Esophagus squamous epithelium (tissue), 4 donors: ENCODE data around the gene LIN7A.

ENCODE experiments used
- POLR2A ChIP-seq, 4 donors: fragments of 450-650 bp; IDR thresholded peaks; one replicate each; pipeline ENCODE4 v1.6.1; 2017; ENCODE audit warnings: antibody characterized with exemption in 4 of 4, mild to moderate bottlenecking in 4 of 4, moderate library complexity in 3 of 4
- TF ChIP-seq, protein P1 (sequence below), 6 experiments: fragments of 450-650 bp in 4 of 6; fragments of 200-600 bp in 2 of 6; sonication (generic) in 2 of 6; IDR thresholded peaks; one replicate each; pipeline ENCODE4 v1.5.1; 2016 to 2019; ENCODE audit warnings: antibody characterized with exemption in 6 of 6, mild to moderate bottlenecking in 4 of 6, moderate library complexity in 4 of 6

DNA sequence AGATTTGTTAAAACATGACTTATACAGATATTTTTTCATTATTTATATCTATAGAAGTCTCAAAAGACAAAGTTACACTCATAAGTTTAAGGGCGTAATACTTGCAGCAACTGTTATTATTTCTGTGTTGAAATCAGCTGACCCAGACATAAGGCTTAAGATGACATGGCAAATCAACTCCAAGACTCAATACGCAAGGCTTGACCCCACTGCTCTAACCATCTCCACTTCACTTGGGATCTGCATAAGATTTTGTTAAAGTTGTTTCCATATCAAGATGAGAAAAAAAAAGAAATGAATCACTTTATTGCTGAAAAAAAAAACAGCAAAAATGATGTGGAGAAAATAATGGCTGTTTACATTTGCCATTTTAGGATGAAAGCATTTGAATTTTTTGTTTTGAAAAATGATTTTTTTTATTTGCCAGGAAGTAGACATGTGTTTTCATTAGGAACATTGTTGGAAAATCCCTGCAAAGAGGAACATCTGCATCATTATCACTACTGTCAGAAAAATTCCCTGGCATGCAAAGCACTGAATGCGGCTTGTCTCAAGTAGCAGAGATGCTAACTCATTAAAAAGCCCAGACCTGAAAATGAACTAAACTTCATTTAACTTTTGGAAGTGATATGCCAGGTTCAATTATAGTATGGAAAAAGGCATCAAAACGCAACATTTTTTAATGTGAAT is 73.5 kb downstream of the LIN7A start:
- TF ChIP-seq, protein P1, sequence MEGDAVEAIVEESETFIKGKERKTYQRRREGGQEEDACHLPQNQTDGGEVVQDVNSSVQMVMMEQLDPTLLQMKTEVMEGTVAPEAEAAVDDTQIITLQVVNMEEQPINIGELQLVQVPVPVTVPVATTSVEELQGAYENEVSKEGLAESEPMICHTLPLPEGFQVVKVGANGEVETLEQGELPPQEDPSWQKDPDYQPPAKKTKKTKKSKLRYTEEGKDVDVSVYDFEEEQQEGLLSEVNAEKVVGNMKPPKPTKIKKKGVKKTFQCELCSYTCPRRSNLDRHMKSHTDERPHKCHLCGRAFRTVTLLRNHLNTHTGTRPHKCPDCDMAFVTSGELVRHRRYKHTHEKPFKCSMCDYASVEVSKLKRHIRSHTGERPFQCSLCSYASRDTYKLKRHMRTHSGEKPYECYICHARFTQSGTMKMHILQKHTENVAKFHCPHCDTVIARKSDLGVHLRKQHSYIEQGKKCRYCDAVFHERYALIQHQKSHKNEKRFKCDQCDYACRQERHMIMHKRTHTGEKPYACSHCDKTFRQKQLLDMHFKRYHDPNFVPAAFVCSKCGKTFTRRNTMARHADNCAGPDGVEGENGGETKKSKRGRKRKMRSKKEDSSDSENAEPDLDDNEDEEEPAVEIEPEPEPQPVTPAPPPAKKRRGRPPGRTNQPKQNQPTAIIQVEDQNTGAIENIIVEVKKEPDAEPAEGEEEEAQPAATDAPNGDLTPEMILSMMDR (IDR thresholded peaks at IDR 0.05) = no peak
- no peak for TF ChIP-seq POLR2A (IDR thresholded peaks at IDR 0.05)
